ENCODE results near the gene POTEE. TPM values are rescaled to one million over a fixed set of nuclear protein-coding genes. Genes with fewer than 3 reads are reported as not detected.
"Not testable (repeated sequence)": the region's sequence is repeated elsewhere in the genome, so short reads cannot be mapped to it uniquely, and the experiment has no call there.

Gene POTEE
- polyA plus RNA-seq (2013, experiment 1 of 2; ENCODE audit: insufficient read length), result 0.47 TPM
- 0.94 TPM for polyA plus RNA-seq (2013, experiment 2 of 2; ENCODE audit: insufficient read length)

DNA sequence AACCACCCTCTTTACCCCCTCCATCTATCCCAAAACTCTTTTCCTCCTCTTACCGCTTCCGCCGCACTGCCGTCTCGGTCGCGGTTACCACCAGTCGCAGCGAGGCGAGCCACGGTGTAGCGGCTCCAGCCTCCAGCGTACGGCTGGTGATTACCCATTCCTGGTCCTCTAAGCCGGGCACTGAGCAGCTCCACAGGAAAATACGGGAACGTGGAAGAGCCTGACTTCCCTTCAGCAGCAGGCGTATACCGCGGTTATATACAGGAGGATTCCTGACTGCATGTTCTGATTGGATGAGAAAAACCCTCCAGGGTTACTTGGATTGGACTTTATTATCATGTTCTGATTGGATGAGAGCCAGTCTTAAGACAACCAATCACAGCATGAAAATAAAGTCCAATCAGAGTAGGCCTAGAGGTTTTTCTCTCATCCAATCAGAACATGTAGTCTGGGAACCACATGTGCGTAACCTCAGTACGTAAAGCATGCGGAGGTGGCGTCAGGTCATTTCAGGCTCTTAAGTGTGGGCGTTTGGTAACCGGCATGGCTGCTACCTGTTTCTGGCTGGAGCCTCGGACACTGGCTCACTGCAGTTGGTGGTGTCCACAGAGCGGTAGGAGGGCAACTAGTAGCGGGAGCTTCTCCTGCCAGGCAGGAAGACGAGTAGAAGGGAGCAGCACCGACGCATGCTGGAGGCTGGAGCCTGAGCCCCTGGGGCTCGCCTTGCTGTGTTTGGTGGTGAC is at the start of gene POTEE:
TSS of gene POTEE (plus strand) at position 507 of the 743 bp plus-strand sequence. CDS start 8,867 bp downstream, outside the sequence.
- DNase-seq, result not testable (repeated sequence)

DNA sequence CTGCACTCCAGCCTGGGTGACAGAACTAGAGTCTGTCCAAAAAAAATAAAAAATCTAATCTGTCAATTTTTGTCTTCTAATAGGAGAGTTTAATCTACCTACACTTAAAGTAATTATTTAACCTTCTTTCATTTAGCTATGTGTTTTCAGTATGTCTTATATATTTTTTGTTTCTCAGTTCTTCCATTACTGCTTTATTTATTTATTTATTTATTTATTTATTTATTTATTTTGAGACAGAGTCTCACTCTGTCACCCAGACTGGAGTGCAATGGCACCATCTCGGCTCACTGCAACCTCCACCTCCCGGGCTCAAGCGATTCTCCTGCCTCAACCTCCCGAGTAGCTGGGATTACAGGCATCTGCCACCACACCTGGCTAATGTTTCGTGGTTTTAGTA is 43.8 kb upstream of the POTEE start:
- DNase-seq, result not testable (repeated sequence)

GRCh38 chr2:131168538-131168937 is 40.8 kb upstream of the POTEE start:
- DNase-seq, result no peak

GRCh38 chr2:131178050-131178449 is 31.3 kb upstream of the POTEE start:
- DNase-seq, result not testable (repeated sequence)

- not testable (repeated sequence) for DNase-seq
These were observed 30.5 kb upstream of the POTEE start for GRCh38 chr2:131178721-131179418.

- not testable (repeated sequence) for DNase-seq
These were observed 27.9 kb upstream of the POTEE start for GRCh38 chr2:131181451-131181850.

DNA sequence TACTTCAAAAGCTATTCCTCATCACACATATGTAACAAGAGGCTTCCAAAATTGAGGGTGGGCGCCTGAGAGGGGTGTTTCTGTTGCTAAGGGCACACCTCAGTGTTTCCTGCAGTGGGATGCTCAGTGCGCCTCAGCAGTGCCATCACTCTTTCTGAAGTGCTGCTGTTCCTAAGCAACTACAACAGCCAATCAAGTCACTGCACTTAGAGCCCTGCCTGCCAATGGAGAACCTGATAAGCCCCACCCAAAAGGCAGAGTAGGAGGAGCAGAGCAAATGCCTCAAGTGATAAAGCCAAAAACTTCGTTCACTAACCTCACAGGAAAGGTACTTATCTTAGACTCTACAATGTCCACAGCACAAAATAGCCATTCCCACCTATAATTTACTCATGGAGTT is 15.9 kb upstream of the POTEE start:
- DNase-seq, result not testable (repeated sequence)

DNA sequence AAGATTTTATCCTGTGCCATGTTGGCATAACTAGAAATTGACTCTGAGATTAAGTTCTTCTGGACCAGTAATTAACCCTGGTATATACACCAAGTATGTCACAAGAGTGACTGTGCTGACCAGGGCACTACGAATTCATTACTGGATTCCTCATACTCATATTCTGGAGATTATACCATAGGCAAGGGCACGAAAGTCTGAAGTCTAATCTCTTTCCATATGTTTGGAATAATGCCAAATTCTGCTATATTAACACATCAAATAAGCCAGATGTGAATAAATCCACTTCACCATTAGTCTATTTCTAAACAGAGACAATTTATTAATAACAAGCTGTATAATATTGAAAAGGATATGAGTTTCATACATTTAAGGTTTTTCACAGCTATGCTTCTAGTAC is 13.2 kb upstream of the POTEE start:
- not testable (repeated sequence) for DNase-seq

- DNase-seq, result no peak
These were observed 8.2 kb upstream of the POTEE start for GRCh38 chr2:131201098-131201497.

GRCh38 chr2:131207839-131208238 is 1.5 kb upstream of the POTEE start:
- DNase-seq, result not testable (repeated sequence)

- DNase-seq, result not testable (repeated sequence)
These were observed 403 bp downstream of the POTEE start for GRCh38 chr2:131209773-131210104.

GRCh38 chr2:131210434-131211211 is 1.3 kb downstream of the POTEE start:
- DNase-seq, result not testable (repeated sequence)

DNA sequence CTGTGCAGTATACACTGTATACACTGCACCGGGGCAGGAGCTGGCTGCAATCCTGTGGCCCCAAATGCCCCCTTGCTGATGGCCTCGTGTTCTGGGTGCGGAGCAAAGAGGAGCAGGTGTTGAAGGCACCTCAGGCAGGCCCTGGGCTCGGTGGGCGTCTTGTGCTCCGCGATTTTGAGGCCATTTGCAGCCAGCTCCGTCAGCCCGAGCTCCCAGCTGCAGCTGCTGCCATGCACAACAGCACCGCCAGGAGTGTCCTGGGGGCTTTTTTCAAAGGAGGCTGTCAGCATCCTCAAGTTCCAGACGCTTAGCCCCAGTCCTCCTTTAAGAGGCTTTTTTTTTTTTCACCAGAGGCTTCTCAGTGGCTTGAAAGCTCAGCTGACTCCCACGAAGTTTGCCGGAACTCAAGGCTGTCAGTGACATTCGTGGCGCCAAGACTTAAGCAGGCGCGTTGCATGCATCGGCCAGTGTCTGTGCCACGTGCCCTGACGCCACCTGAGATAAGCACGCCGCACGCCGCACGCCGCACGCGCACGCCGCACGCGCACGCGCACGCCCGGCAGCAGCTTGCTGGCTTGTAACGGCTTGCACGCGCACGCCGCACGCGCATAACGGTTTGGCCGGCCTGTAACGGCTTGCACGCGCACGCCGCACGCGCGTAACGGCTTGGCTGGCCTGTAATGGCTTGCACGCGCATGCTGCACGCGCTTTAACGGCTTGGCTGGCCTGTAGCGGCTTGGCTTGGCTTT is 8.1 kb downstream of the POTEE start:
- not testable (repeated sequence) for DNase-seq

DNA sequence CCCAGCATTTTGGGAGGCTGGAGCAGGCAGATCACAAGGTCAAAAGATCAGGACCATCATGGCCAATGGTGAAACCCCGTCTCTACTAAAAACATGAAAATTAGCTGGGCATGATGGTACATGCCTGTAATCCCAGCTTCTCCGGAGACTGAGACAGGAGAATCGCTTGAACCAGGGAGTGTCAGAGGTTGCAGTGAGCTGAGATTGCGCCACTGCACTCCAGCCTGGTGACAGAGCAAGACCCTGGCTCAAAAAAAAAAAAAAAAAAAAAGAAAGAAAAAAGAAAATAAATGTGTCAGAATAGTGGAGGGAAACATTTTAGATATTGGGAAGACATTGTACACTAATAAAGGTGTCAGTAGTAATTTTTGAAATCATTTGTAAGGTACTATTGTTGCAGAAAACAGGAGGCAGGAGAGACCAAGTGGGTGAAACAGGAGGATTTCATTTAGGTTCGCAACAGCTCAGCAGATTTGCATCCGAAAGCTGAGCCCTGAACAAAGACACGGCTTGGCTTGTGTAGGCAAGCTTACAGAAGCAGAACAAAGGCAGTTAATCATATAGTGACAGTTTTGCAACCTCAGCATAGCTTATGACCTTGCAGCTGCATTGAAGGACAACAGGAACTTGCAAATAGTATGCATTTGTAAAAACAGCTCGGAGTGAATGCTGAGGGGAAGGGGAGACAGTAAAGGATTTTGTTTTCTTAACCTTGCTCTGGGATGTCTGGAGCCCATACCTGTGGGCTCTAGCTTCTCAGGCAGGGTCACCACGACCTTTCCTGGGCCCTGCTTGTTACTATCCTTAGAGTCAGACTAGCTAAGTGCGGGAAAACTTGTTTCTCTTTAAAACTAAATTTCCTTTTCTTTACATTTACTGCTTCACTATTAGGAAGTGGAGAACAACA is 26.5 kb downstream of the POTEE start:
- DNase-seq, result not testable (repeated sequence)

All from fibroblast of skin of scalp (primary cell).